Measurements from ENCODE around the gene XRCC1. TPM values are rescaled to one million over a fixed set of nuclear protein-coding genes. Genes with fewer than 3 reads are reported as not detected.

XRCC1 gene
- total RNA-seq, 1 experiment from 2014 or later = 45.1 TPM

- ChIA-PET CTCF (interaction anchor here (0.5 to 1.1 kb wide), 5 partner anchors 32 to 255 kb away, joined by 3 to 5 read pairs (median 3); partner anchors contain the start of gene SMG9), POLR2A (ENCODE audit: unreplicated experiment) (no interaction called here)
- no TSS peak for BruUV-seq (replicated peaks)
- H3F3A ChIP-seq (ENCODE audit: insufficient read depth, low read depth) = 0 out of 2 replicates have a peak, but pooled peaks cover 9% of the 10 kb centered on the region
- no peaks in the 10 kb centered on the region for H3K36me3 ChIP-seq (ENCODE audit: low read depth)
- no peaks in the 10 kb centered on the region for H4K20me1 ChIP-seq (ENCODE audit: insufficient read depth)
- TF ChIP-seq CTCF (conservative IDR thresholded peaks at IDR 0.05) = no peak
- no peak for TF ChIP-seq EZH2 (IDR thresholded peaks at IDR 0.05; ENCODE audit: low read depth)
- no peak overlapping the region for H3K4me3 ChIP-seq
- H3K9me3 ChIP-seq (ENCODE audit: insufficient read depth, low read depth) = no peaks in the 10 kb centered on the region
- no peaks in the 10 kb centered on the region for H3K79me2 ChIP-seq (ENCODE audit: low read depth)
- no peak for DNase-seq
- no peak overlapping the region for H3K27ac ChIP-seq
- no peaks in the 10 kb centered on the region for H3K9me2 ChIP-seq (ENCODE audit: insufficient read depth)
- H3K4me2 ChIP-seq = no peak overlapping the region
- H2AFZ ChIP-seq = no peak overlapping the region
- intact Hi-C loops (cut with micrococcal nuclease; ENCODE audit: unreplicated experiment) = no loop called here
- no peaks in the 10 kb centered on the region for H3K27me3 ChIP-seq (ENCODE audit: insufficient read depth, low read depth)
- no peaks in the 10 kb centered on the region for H3K4me1 ChIP-seq (replicated peaks; ENCODE audit: insufficient read depth)
Measured at GRCh38 chr19:43554317-43554895, 20.9 kb downstream of the XRCC1 start.

DNA sequence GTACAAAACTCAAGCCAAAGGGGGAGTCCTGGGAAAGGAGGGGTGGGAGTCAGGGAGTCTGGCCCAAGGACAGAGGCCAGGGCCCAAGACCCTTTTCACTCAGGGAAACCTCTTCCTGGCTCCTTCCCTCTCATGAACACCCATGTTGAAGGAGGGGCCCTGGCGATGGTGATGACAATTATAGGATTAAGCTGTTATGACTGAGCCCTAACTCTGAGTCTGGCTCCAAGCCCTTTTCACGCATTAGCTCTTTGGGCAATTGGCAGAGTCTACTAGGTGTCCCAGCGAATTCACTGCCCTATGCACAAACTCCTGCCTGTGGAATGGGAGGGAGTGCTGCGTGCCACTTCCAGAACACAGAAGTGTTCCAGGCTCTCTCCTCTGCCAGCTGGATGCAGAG lies 21.7 kb downstream of the XRCC1 start:
- no peak overlapping the region for H3K4me2 ChIP-seq
- no peaks in the 10 kb centered on the region for H4K20me1 ChIP-seq (ENCODE audit: insufficient read depth)
- BruUV-seq (replicated peaks) = no TSS peak
- H3K4me3 ChIP-seq = no peak overlapping the region
- 0 out of 2 replicates have a peak, but pooled peaks cover 9% of the 10 kb centered on the region for H3F3A ChIP-seq (ENCODE audit: insufficient read depth, low read depth)
- intact Hi-C loops (cut with micrococcal nuclease; ENCODE audit: unreplicated experiment) = no loop called here
- no peak overlapping the region for H2AFZ ChIP-seq
- H3K27ac ChIP-seq = no peak overlapping the region
- no peaks in the 10 kb centered on the region for H3K9me2 ChIP-seq (ENCODE audit: insufficient read depth)
- TF ChIP-seq EZH2 (IDR thresholded peaks at IDR 0.05; ENCODE audit: low read depth) = no peak
- no peak for TF ChIP-seq CTCF (conservative IDR thresholded peaks at IDR 0.05)
- no peaks in the 10 kb centered on the region for H3K27me3 ChIP-seq (ENCODE audit: insufficient read depth, low read depth)
- no peaks in the 10 kb centered on the region for H3K36me3 ChIP-seq (ENCODE audit: low read depth)
- DNase-seq = no peak
- no peaks in the 10 kb centered on the region for H3K4me1 ChIP-seq (replicated peaks; ENCODE audit: insufficient read depth)
- no peaks in the 10 kb centered on the region for H3K79me2 ChIP-seq (ENCODE audit: low read depth)
- POLR2A ChIA-PET (ENCODE audit: unreplicated experiment) = no interaction called here
- CTCF ChIA-PET = interaction anchor here (0.6 kb wide), 1 partner anchor 23 kb away, joined by 15 read pairs; no protein-coding TSS in a partner anchor
- no peaks in the 10 kb centered on the region for H3K9me3 ChIP-seq (ENCODE audit: insufficient read depth, low read depth)

DNA sequence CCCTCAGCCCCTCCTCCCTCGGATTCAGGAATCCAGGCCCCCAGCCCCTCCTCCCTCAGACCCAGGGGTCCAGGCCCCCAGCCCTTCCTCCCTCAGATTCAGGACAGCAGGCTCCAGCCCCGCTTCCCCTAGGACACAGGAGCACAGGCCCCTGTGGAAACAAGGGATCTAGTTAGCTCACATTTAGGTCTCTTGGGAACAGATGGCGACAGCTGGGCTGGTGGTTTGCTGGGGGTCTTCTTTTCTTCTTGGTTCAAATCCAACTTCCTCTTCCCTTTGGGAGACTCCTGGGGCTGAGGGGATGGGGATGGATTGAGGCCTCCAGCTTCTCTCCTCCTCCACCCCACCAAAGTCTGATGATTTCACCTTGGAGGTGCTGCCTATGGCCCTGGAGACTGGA lies 22.7 kb downstream of the XRCC1 start:
- H3K9me3 ChIP-seq (ENCODE audit: insufficient read depth, low read depth) = no peaks in the 10 kb centered on the region
- no peaks in the 10 kb centered on the region for H3K36me3 ChIP-seq (ENCODE audit: low read depth)
- DNase-seq = no peak
- no peaks in the 10 kb centered on the region for H3K27me3 ChIP-seq (ENCODE audit: insufficient read depth, low read depth)
- no peaks in the 10 kb centered on the region for H3K9me2 ChIP-seq (ENCODE audit: insufficient read depth)
- ChIA-PET CTCF (interaction anchor here (0.6 kb wide), 1 partner anchor 73 kb away, joined by 3 read pairs; no protein-coding TSS in a partner anchor), POLR2A (ENCODE audit: unreplicated experiment) (no interaction called here)
- no peaks in the 10 kb centered on the region for H4K20me1 ChIP-seq (ENCODE audit: insufficient read depth)
- 0 out of 2 replicates have a peak, but pooled peaks cover 4% of the 10 kb centered on the region for H3F3A ChIP-seq (ENCODE audit: insufficient read depth, low read depth)
- BruUV-seq (replicated peaks) = no TSS peak
- no peak overlapping the region for H3K27ac ChIP-seq
- no peak overlapping the region for H2AFZ ChIP-seq
- H3K4me2 ChIP-seq = no peak overlapping the region
- no peaks in the 10 kb centered on the region for H3K4me1 ChIP-seq (replicated peaks; ENCODE audit: insufficient read depth)
- H3K79me2 ChIP-seq (ENCODE audit: low read depth) = no peaks in the 10 kb centered on the region
- H3K4me3 ChIP-seq = no peak overlapping the region
- intact Hi-C loops (cut with micrococcal nuclease; ENCODE audit: unreplicated experiment) = no loop called here
- no peak for TF ChIP-seq CTCF (conservative IDR thresholded peaks at IDR 0.05)
- no peak for TF ChIP-seq EZH2 (IDR thresholded peaks at IDR 0.05; ENCODE audit: low read depth)
